Smooth muscle cell (in vitro differentiated cells): Measurements from ENCODE around the gene OR52B6. TPM values are rescaled to one million over a fixed set of nuclear protein-coding genes. Genes with fewer than 3 reads are reported as not detected.
"Not testable (repeated sequence)": the region's sequence is repeated elsewhere in the genome, so short reads cannot be mapped to it uniquely, and the experiment has no call there.

Experiments used
- DNase-seq: peaks from one replicate; lab custom pipeline; 2025; ENCODE audit not compliant: unreplicated experiment; lab: John Stamatoyannopoulos, UW
- H2AFZ ChIP-seq: fragments of 200-600 bp; sonication (generic); 2 replicates; pipeline ENCODE4 v1.6.0; 2016; ENCODE audit warnings: antibody characterized with exemption, low read depth, mild to moderate bottlenecking
- H3F3A ChIP-seq: fragments of 200-600 bp; sonication (generic); 2 replicates; pipeline ENCODE4 v1.6.0; 2017; ENCODE audit warnings: antibody characterized with exemption, low read depth
- H3K27ac ChIP-seq: fragments of 200-600 bp; sonication (generic); 2 replicates; pipeline ENCODE4 v1.5.1; 2016; ENCODE audit warnings: low read depth, mild to moderate bottlenecking
- H3K27me3 ChIP-seq: fragments of 200-600 bp; sonication (generic); 2 replicates; pipeline ENCODE4 v1.6.1; 2016; ENCODE audit warnings: low read depth, mild to moderate bottlenecking
- H3K36me3 ChIP-seq: fragments of 200-600 bp; sonication (generic); 2 replicates; pipeline ENCODE4 v1.5.1; 2016; ENCODE audit warnings: low read depth
- H3K4me1 ChIP-seq: fragments of 200-600 bp; sonication (generic); 2 replicates; pipeline ENCODE4 v1.5.1; 2016; ENCODE audit warnings: low read depth
- H3K4me2 ChIP-seq: fragments of 200-600 bp; sonication (generic); 2 replicates; pipeline ENCODE4 v1.6.0; 2016; ENCODE audit warnings: mild to moderate bottlenecking
- H3K4me3 ChIP-seq: fragments of 200-600 bp; sonication (generic); 2 replicates; pipeline ENCODE4 v1.5.1; 2016; ENCODE audit warnings: mild to moderate bottlenecking
- H3K79me2 ChIP-seq: fragments of 200-600 bp; sonication (generic); 2 replicates; pipeline ENCODE4 v1.6.0; 2016; ENCODE audit warnings: low read depth, mild to moderate bottlenecking
- H3K9ac ChIP-seq: fragments of 200-600 bp; sonication (generic); 2 replicates; pipeline ENCODE4 v1.6.0; 2016; ENCODE audit warnings: low read depth
- H3K9me3 ChIP-seq: fragments of 200-600 bp; sonication (generic); replicated peaks from 2 replicates; pipeline ENCODE4 v1.5.1; 2016; ENCODE audit warnings: low read depth
- H4K20me1 ChIP-seq: fragments of 200-600 bp; sonication (generic); 2 replicates; pipeline ENCODE4 v1.6.0; 2016; ENCODE audit warnings: low read depth
- WGBS: methylation state at CpG from one replicate; pipeline ENCODE4 v1.1.7; 2016; ENCODE audit warnings: low lambda C conversion rate; 5-methylcytosine and 5-hydroxymethylcytosine counted together
- polyA plus RNA-seq: library from polyadenylated mRNA; unstranded; fragments of >200 nt; fragmentation: Nextera tagmentation; extraction: Ambion mirVana; gene quantifications from 2 replicates; pipeline ENCODE4 v1.2.1, GENCODE V29; 2016
- total RNA-seq: library from RNA; depleted of rRNA; stranded (reverse); fragments of >200 nt; gene quantifications from 2 replicates; pipeline ENCODE4 v1.2.3, GENCODE V29; 2014
- TF ChIP-seq, protein P1 (sequence below): fragments of 200-600 bp; sonication (generic); IDR thresholded peaks from 2 replicates; pipeline ENCODE4 v1.5.1; 2017; ENCODE audit warnings: borderline replicate concordance, mild to moderate bottlenecking, antibody characterized with exemption; ENCODE audit not compliant: insufficient read depth, poor library complexity, severe bottlenecking

Gene OR52B6
- total and polyA plus RNA-seq, 2 experiments from 2014 or later = not detected

DNA sequence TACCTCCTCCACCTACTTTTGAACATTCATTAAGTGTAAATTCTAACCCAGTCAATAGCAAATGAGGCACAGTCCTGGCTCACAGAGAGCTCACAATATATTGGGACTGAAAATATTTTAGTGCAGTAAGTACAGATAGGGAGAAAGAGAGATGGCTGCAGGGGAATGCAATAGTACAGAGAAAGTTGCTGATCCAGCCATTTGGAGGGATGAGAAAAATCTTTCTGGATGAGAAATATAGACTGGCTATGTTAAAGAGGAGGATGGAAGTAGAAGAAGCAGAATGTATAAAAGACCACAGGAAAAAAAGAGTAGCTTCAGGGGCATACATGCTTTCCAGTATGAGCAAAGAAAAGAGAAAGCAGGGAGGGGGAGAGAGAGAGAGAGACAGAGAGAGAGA, 3.6 kb upstream of the OR52B6 start:
- DNase-seq = no peak

DNA sequence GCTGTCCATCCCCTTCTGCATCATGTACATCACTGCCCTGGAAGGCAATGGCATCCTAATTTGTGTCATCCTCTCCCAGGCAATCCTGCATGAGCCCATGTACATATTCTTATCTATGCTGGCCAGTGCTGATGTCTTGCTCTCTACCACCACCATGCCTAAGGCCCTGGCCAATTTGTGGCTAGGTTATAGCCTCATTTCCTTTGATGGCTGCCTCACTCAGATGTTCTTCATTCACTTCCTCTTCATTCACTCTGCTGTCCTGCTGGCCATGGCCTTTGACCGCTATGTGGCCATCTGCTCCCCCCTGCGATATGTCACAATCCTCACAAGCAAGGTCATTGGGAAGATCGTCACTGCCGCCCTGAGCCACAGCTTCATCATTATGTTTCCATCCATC, 337 bp downstream of the OR52B6 start:
- Histone ChIP-seq H3K4me2 (no peak overlapping the region), H3K9me3 (no peaks in the 10 kb centered on the region), H3K79me2 (no peaks in the 10 kb centered on the region), H3K27me3 (no peaks in the 10 kb centered on the region), H3K4me3 (no peak overlapping the region), H3K4me1 (no peaks in the 10 kb centered on the region), H3F3A (no peaks in the 10 kb centered on the region), H3K36me3 (no peaks in the 10 kb centered on the region), H3K27ac (no peak overlapping the region), H4K20me1 (no peaks in the 10 kb centered on the region), H2AFZ (no peak overlapping the region), H3K9ac (no peak overlapping the region)
- WGBS = 99% methylated on average over 4 of the region's 4 CpGs
- TF ChIP-seq, protein P1, sequence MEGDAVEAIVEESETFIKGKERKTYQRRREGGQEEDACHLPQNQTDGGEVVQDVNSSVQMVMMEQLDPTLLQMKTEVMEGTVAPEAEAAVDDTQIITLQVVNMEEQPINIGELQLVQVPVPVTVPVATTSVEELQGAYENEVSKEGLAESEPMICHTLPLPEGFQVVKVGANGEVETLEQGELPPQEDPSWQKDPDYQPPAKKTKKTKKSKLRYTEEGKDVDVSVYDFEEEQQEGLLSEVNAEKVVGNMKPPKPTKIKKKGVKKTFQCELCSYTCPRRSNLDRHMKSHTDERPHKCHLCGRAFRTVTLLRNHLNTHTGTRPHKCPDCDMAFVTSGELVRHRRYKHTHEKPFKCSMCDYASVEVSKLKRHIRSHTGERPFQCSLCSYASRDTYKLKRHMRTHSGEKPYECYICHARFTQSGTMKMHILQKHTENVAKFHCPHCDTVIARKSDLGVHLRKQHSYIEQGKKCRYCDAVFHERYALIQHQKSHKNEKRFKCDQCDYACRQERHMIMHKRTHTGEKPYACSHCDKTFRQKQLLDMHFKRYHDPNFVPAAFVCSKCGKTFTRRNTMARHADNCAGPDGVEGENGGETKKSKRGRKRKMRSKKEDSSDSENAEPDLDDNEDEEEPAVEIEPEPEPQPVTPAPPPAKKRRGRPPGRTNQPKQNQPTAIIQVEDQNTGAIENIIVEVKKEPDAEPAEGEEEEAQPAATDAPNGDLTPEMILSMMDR = no peak
- DNase-seq = no peak

More for the DNA sequence above, 3.6 kb upstream of the OR52B6 start:
- Histone ChIP-seq H3K27ac (no peak overlapping the region), H3K4me3 (no peak overlapping the region), H3K4me2 (no peak overlapping the region), H3K9me3 (no peaks in the 10 kb centered on the region), H3K9ac (no peak overlapping the region), H3K4me1 (no peaks in the 10 kb centered on the region), H2AFZ (no peak overlapping the region), H3K36me3 (no peaks in the 10 kb centered on the region), H3K27me3 (no peaks in the 10 kb centered on the region), H3K79me2 (no peaks in the 10 kb centered on the region), H3F3A (no peaks in the 10 kb centered on the region), H4K20me1 (no peaks in the 10 kb centered on the region)
- TF ChIP-seq, protein P1 = no peak

DNA sequence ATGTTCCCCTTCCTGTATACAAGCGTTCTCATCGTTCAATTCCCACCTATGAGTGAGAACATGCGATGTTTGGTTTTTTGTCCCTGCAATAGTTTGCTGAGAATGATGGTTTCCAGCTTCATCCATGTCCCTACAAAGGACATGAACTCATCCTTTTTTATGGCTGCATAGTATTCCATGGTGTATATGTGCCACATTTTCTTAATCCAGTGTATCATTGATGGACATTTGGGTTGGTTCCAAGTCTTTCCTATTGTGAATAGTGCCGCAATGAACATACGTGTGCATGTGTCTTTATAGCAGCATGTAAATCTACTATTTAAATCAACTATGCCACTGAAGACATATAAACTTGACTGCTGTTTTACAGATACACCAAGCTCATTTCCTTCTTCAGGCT, 3.8 kb downstream of the OR52B6 start:
- not testable (repeated sequence) for H3K4me2 ChIP-seq, DNase-seq

DNA sequence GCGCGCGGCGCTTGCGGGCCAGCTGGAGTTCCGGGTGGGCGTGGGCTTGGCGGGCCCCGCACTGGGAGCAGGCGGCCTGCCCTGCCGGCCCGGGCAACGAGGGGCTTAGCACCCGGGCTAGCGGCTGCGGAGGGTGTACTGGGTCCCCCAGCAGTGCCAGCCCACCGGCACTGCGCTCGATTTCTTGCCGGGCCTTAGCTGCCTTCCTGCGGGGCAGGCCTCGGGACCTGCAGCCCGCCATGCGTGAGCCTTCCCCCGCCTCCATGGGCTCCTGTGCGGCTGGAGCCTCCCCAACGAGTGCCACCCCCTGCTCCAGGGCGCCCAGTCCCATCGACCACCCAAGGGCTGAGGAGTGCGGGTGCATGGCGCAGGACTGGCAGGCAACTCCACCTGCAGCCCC, 9.2 kb downstream of the OR52B6 start:
- not testable (repeated sequence) for H3K4me2 ChIP-seq, H3K79me2 ChIP-seq, H3K36me3 ChIP-seq, H4K20me1 ChIP-seq, H3K9me3 ChIP-seq, H3K27ac ChIP-seq, DNase-seq, H3K27me3 ChIP-seq, H3K4me1 ChIP-seq, H3K4me3 ChIP-seq, H3K9ac ChIP-seq, H2AFZ ChIP-seq
- peaks cover 10% of the 10 kb centered on the region for H3F3A ChIP-seq
- WGBS = 97% methylated on average over 31 of the region's 31 CpGs

More for the DNA sequence above, 3.8 kb downstream of the OR52B6 start:
- not testable (repeated sequence) for H3K9me3 ChIP-seq, H3K79me2 ChIP-seq, H4K20me1 ChIP-seq, H3F3A ChIP-seq, H2AFZ ChIP-seq, H3K4me3 ChIP-seq, H3K36me3 ChIP-seq, H3K9ac ChIP-seq, H3K27me3 ChIP-seq, H3K4me1 ChIP-seq, H3K27ac ChIP-seq
- WGBS = 96% methylated on average over 5 of the region's 5 CpGs

DNA sequence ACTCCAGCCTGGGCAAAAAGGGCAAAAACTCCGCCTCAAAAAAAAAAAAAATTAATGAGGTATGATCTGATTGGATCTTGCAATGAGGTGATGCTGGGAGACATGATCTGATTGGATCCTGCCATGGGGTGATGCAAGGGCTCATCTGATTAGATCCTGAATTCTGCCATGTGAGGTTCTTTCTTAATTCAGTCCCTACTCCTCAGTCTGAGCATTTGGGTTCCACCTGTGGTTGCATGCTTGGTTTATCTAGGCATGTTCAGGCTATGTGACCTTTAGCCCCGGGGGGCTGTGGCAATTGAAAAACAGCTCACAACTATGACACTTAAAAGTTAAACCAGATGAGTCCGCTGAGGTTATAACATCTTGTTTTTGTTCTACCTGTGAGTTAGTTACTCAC, 10.9 kb downstream of the OR52B6 start:
- H3K27ac ChIP-seq = no peak overlapping the region
- H3K9ac ChIP-seq = no peak overlapping the region
- H3K4me2 ChIP-seq = no peak overlapping the region
- TF ChIP-seq, protein P1 = no peak
- H3K27me3 ChIP-seq = no peaks in the 10 kb centered on the region
- peaks cover 10% of the 10 kb centered on the region for H3F3A ChIP-seq
- H3K4me3 ChIP-seq = no peak overlapping the region
- no peaks in the 10 kb centered on the region for H3K9me3 ChIP-seq
- H2AFZ ChIP-seq = no peak overlapping the region
- H3K79me2 ChIP-seq = no peaks in the 10 kb centered on the region
- no peaks in the 10 kb centered on the region for H4K20me1 ChIP-seq
- 69% methylated on average over 3 of the region's 3 CpGs for WGBS
- no peak for DNase-seq
- H3K36me3 ChIP-seq = no peaks in the 10 kb centered on the region
- H3K4me1 ChIP-seq = no peaks in the 10 kb centered on the region
